ENCODE measurements around the gene MTHFD2L. TPM values are rescaled to one million over a fixed set of nuclear protein-coding genes. Genes with fewer than 3 reads are reported as not detected.

MTHFD2L gene
- total RNA-seq, 1 donor from 2014 or later: 14.1 TPM

GRCh38 chr4:74311696-74312313 is 153.9 kb downstream of the MTHFD2L start:
- peak; percentile 66 for TF ChIP-seq CTCF (IDR thresholded peaks at IDR 0.05)
- intact Hi-C loops (cut with DNase I): no loop called here
- Histone ChIP-seq H3K9me3 (no peaks in the 10 kb centered on the region), H3K4me1 (no peaks in the 10 kb centered on the region), H3K27ac (no peak overlapping the region), H3K27me3 (no peaks in the 10 kb centered on the region), H3K36me3 (no peaks in the 10 kb centered on the region), H3K4me3 (no peak overlapping the region)
- ATAC-seq (peak; percentile 73), DNase-seq (no peak)

- intact Hi-C loops (cut with DNase I): no loop called here
- Histone ChIP-seq H3K36me3 (no peaks in the 10 kb centered on the region), H3K9me3 (no peaks in the 10 kb centered on the region), H3K4me1 (no peaks in the 10 kb centered on the region), H3K27me3 (no peaks in the 10 kb centered on the region), H3K4me3 (no peak overlapping the region), H3K27ac (no peak overlapping the region)
- DNase-seq: no peak
- no peak for ATAC-seq
- TF ChIP-seq CTCF (IDR thresholded peaks at IDR 0.05): no peak
These were observed 156.4 kb downstream of the MTHFD2L start for GRCh38 chr4:74314329-74314728.

GRCh38 chr4:74314944-74315343 is 157.0 kb downstream of the MTHFD2L start:
- intact Hi-C loops (cut with DNase I): no loop called here
- no peak for ATAC-seq
- no peak overlapping the region for H3K4me3 ChIP-seq
- no peak for TF ChIP-seq CTCF (IDR thresholded peaks at IDR 0.05)
- no peaks in the 10 kb centered on the region for H3K9me3 ChIP-seq
- H3K4me1 ChIP-seq: no peaks in the 10 kb centered on the region
- DNase-seq: no peak
- no peaks in the 10 kb centered on the region for H3K27me3 ChIP-seq
- no peak overlapping the region for H3K27ac ChIP-seq
- H3K36me3 ChIP-seq: no peaks in the 10 kb centered on the region

- DNase-seq (no peak), ATAC-seq (no peak)
- no peaks in the 10 kb centered on the region for H3K4me1 ChIP-seq
- H3K27ac ChIP-seq: no peak overlapping the region
- intact Hi-C loops (cut with DNase I): no loop called here
- no peak for TF ChIP-seq CTCF (IDR thresholded peaks at IDR 0.05)
- no peaks in the 10 kb centered on the region for H3K9me3 ChIP-seq
- no peaks in the 10 kb centered on the region for H3K36me3 ChIP-seq
- no peaks in the 10 kb centered on the region for H3K27me3 ChIP-seq
- no peak overlapping the region for H3K4me3 ChIP-seq
These were observed 157.5 kb downstream of the MTHFD2L start for GRCh38 chr4:74315376-74315775.

GRCh38 chr4:74316397-74316796 is 158.5 kb downstream of the MTHFD2L start:
- Histone ChIP-seq H3K9me3 (no peaks in the 10 kb centered on the region), H3K27me3 (no peaks in the 10 kb centered on the region), H3K4me1 (no peaks in the 10 kb centered on the region), H3K4me3 (no peak overlapping the region), H3K36me3 (no peaks in the 10 kb centered on the region), H3K27ac (no peak overlapping the region)
- DNase-seq: no peak
- intact Hi-C loops (cut with DNase I): no loop called here
- no peak for ATAC-seq
- TF ChIP-seq CTCF (IDR thresholded peaks at IDR 0.05): no peak
